Mucosa of rectum (tissue), 2 donors: ENCODE data around the gene VEPH1.

Experiments used
- H3K27ac ChIP-seq, 2 donors: one replicate each; pipeline ENCODE4 v1.7.0; 2013; ENCODE audit warnings: inconsistent platforms in 2 of 2, low read depth in 2 of 2, low read length in 2 of 2
- H3K27me3 ChIP-seq, 2 donors: one replicate each; pipeline ENCODE4 v1.7.0; 2013; ENCODE audit warnings: low read length in 2 of 2; ENCODE audit not compliant: control insufficient read depth in 2 of 2, insufficient read depth in 2 of 2
- H3K36me3 ChIP-seq, 2 donors: one replicate each; pipeline ENCODE4 v1.7.0; 2013; ENCODE audit warnings: low read length in 2 of 2; ENCODE audit not compliant: control insufficient read depth in 2 of 2, insufficient read depth in 2 of 2
- H3K4me1 ChIP-seq, 2 donors: one replicate each; pipeline ENCODE4 v1.7.0; 2013; ENCODE audit warnings: low read length in 2 of 2, mild to moderate bottlenecking in 1 of 2; ENCODE audit not compliant: control insufficient read depth in 2 of 2, insufficient read depth in 2 of 2
- H3K4me3 ChIP-seq, 2 donors: one replicate each; pipeline ENCODE4 v1.7.0; 2013; ENCODE audit warnings: low read length in 2 of 2
- H3K9ac ChIP-seq, 2 donors: one replicate each; pipeline ENCODE4 v1.7.0; 2013; ENCODE audit warnings: low read length in 2 of 2, low read depth in 1 of 2, mild to moderate bottlenecking in 1 of 2
- H3K9me3 ChIP-seq, 2 donors: one replicate each; pipeline ENCODE4 v1.7.0; 2013; ENCODE audit warnings: low read length in 2 of 2; ENCODE audit not compliant: control insufficient read depth in 2 of 2
- donor health status: healthy.
- donor health status: Normal muscosa, but diverticular disease.

Gene VEPH1

GRCh38 chr3:157502916-157503595, at the start of gene VEPH1:
Gene VEPH1, minus strand, starts transcription at chr3:157503416. Its CDS starts 8,067 bp downstream, at chr3:157495349.
- no peaks in the 10 kb centered on the region for H3K27me3 ChIP-seq
- H3K9ac ChIP-seq = no peak within 1 kb of the TSS
- H3K36me3 ChIP-seq = no peaks in the 10 kb centered on the region
- no peak within 1 kb of the TSS for H3K4me3 ChIP-seq
- no peak within 1 kb of the TSS for H3K27ac ChIP-seq
- H3K9me3 ChIP-seq = no peaks in the 10 kb centered on the region
- H3K4me1 ChIP-seq = peaks cover 8 to 17% of the 10 kb centered on the region in 2 donors

- H3K9ac ChIP-seq = no peak overlapping the region
- H3K4me1 ChIP-seq = no peaks in the 10 kb centered on the region
These were observed 48.7 kb upstream of the VEPH1 start for GRCh38 chr3:157551961-157552360.

GRCh38 chr3:157549498-157549897, 46.3 kb upstream of the VEPH1 start:
- Histone ChIP-seq H3K27ac (no peak overlapping the region), H3K4me3 (no peak overlapping the region), H3K4me1 (no peaks in the 10 kb centered on the region), H3K9ac (no peak overlapping the region), H3K36me3 (no peaks in the 10 kb centered on the region), H3K27me3 (no peaks in the 10 kb centered on the region), H3K9me3 (no peaks in the 10 kb centered on the region)

More at GRCh38 chr3:157551961-157552360, 48.7 kb upstream of the VEPH1 start:
- Histone ChIP-seq H3K27ac (no peak overlapping the region), H3K27me3 (no peaks in the 10 kb centered on the region), H3K36me3 (no peaks in the 10 kb centered on the region), H3K4me3 (no peak overlapping the region), H3K9me3 (no peaks in the 10 kb centered on the region)

- no peak overlapping the region for H3K4me3 ChIP-seq
- no peak overlapping the region for H3K27ac ChIP-seq
- H3K27me3 ChIP-seq = peaks cover 0 to 1% of the 10 kb centered on the region in 2 donors
These were observed 41.4 kb upstream of the VEPH1 start for GRCh38 chr3:157544501-157545130.

GRCh38 chr3:157543501-157544035, 40.4 kb upstream of the VEPH1 start:
- Histone ChIP-seq H3K27ac (no peak overlapping the region), H3K27me3 (peaks cover 0 to 1% of the 10 kb centered on the region in 2 donors), H3K9ac (peak overlapping the region in 1 of 2 donors; percentile 66), H3K4me3 (peak overlapping the region; percentile 64 to 71), H3K4me1 (peaks cover 0 to 3% of the 10 kb centered on the region in 2 donors), H3K9me3 (no peaks in the 10 kb centered on the region), H3K36me3 (no peaks in the 10 kb centered on the region)

More at GRCh38 chr3:157544501-157545130, 41.4 kb upstream of the VEPH1 start:
- peaks cover 0 to 3% of the 10 kb centered on the region in 2 donors for H3K4me1 ChIP-seq
- H3K36me3 ChIP-seq = no peaks in the 10 kb centered on the region
- no peaks in the 10 kb centered on the region for H3K9me3 ChIP-seq
- H3K9ac ChIP-seq = no peak overlapping the region

GRCh38 chr3:157542711-157543500, 39.7 kb upstream of the VEPH1 start:
- Histone ChIP-seq H3K4me1 (peaks cover 0 to 3% of the 10 kb centered on the region in 2 donors), H3K4me3 (peak overlapping the region; percentile 64 to 71), H3K9me3 (no peaks in the 10 kb centered on the region), H3K9ac (peak overlapping the region in 1 of 2 donors; percentile 66), H3K36me3 (no peaks in the 10 kb centered on the region), H3K27me3 (peaks cover 0 to 1% of the 10 kb centered on the region in 2 donors), H3K27ac (no peak overlapping the region)

- H3K9me3 ChIP-seq = no peaks in the 10 kb centered on the region
- no peak overlapping the region for H3K4me3 ChIP-seq
- no peaks in the 10 kb centered on the region for H3K36me3 ChIP-seq
- no peak overlapping the region for H3K27ac ChIP-seq
- H3K9ac ChIP-seq = no peak overlapping the region
- H3K4me1 ChIP-seq = peaks cover 0 to 3% of the 10 kb centered on the region in 2 donors
- peaks cover 0 to 1% of the 10 kb centered on the region in 2 donors for H3K27me3 ChIP-seq
These were observed 38.5 kb upstream of the VEPH1 start for GRCh38 chr3:157541506-157542236.

- Histone ChIP-seq H3K27ac (no peak overlapping the region), H3K9me3 (no peaks in the 10 kb centered on the region), H3K36me3 (no peaks in the 10 kb centered on the region), H3K4me3 (no peak overlapping the region), H3K4me1 (peaks cover 0 to 3% of the 10 kb centered on the region in 2 donors), H3K27me3 (peaks cover 0 to 1% of the 10 kb centered on the region in 2 donors), H3K9ac (no peak overlapping the region)
These were observed 37.4 kb upstream of the VEPH1 start for GRCh38 chr3:157540656-157541055.

GRCh38 chr3:157535667-157536066, 32.5 kb upstream of the VEPH1 start:
- no peak overlapping the region for H3K9ac ChIP-seq
- H3K9me3 ChIP-seq = no peaks in the 10 kb centered on the region
- no peak overlapping the region for H3K27ac ChIP-seq
- no peaks in the 10 kb centered on the region for H3K27me3 ChIP-seq
- H3K36me3 ChIP-seq = no peaks in the 10 kb centered on the region
- H3K4me1 ChIP-seq = no peaks in the 10 kb centered on the region
- no peak overlapping the region for H3K4me3 ChIP-seq
